Astrocyte of the spinal cord (primary cell): Measurements from ENCODE around the gene CD2AP.
"Not testable (repeated sequence)": the region's sequence is repeated elsewhere in the genome, so short reads cannot be mapped to it uniquely, and the experiment has no call there.

Source experiments
- DNase-seq: peaks from one replicate; pipeline ENCODE4 v3.0.0; 2011; ENCODE audit warnings: low read depth, low spot score
- H3K4me3 ChIP-seq: 2 replicates; pipeline ENCODE4 v1.5.1; 2011; ENCODE audit warnings: low read depth, mild to moderate bottlenecking, low read length, moderate library complexity
- CTCF ChIP-seq: IDR thresholded peaks from 2 replicates; pipeline ENCODE4 v1.5.1; 2012; ENCODE audit warnings: low read depth, mild to moderate bottlenecking, low read length, inconsistent platforms
- in situ Hi-C: cut with HindIII; loops from 2 replicates; pipeline ENCODE4 v1.10.0; 2017; ENCODE audit warnings: low sequenced_read_pairs

CD2AP gene

GRCh38 chr6:47476781-47477496 lies 650 bp upstream of the CD2AP start:
- peak overlapping the region; percentile 87 for H3K4me3 ChIP-seq
- TF ChIP-seq CTCF, result no peak
- in situ Hi-C loops, result no loop called here
- DNase-seq, result no peak

GRCh38 chr6:47478233-47479139 lies 897 bp downstream of the CD2AP start:
- peak overlapping the region; percentile 87 for H3K4me3 ChIP-seq
- TF ChIP-seq CTCF, result no peak
- in situ Hi-C loops, result no loop called here
- peak; percentile 36 for DNase-seq

DNA sequence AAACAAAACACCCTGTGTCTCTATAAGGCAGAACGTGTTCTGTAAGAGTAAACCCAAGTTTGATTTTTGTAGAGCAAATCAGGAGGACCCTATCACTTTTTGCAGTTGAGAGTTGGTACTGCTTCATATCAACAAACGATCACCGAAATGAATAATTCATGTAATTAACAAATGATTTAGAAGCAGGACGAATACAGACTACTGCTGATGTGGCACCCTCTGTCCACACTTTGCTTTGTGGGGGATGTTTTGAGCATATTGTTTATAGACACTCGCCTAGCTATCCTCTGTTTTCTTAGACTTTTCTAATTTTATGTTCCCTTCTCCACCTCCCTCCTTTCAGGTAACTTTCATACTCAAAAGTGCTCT lies 1.5 kb downstream of the CD2AP start:
- H3K4me3 ChIP-seq, result peak overlapping the region; percentile 87
- no peak for TF ChIP-seq CTCF
- in situ Hi-C loops, result no loop called here
- DNase-seq, result peak; percentile 19

DNA sequence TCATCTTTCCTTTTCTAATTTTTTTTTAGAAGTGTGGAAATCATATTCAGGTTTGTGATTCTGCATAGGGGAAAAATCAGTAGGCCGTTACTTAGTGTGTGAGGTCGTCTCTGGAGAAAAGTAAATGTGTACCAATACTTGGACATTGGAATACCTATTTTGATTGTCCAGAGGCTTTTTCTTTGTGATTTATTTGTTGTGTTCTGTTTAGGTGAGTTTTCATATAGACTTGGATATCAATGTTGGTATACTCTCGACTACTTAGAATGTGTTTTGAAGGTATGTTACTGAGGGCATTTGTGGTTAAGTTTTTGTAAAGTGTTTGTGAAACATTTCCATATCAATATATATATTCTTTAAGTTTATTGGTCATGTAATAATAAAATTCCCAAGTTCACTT lies 2.3 kb downstream of the CD2AP start:
- no peak for DNase-seq
- TF ChIP-seq CTCF, result no peak
- in situ Hi-C loops, result no loop called here
- peak overlapping the region; percentile 87 for H3K4me3 ChIP-seq

- in situ Hi-C loops, DNase-seq, H3K4me3 ChIP-seq: not testable (repeated sequence)
Measured at GRCh38 chr6:47481213-47481612, 3.6 kb downstream of the CD2AP start.

GRCh38 chr6:47481806-47482205 lies 4.2 kb downstream of the CD2AP start:
- DNase-seq, result no peak
- no peak overlapping the region for H3K4me3 ChIP-seq
- no peak for TF ChIP-seq CTCF
- in situ Hi-C loops, result no loop called here

- peak; percentile 23 for DNase-seq
- in situ Hi-C loops, result no loop called here
- no peak overlapping the region for H3K4me3 ChIP-seq
- no peak for TF ChIP-seq CTCF
Measured at GRCh38 chr6:47483516-47483852, 5.9 kb downstream of the CD2AP start.
